Loucy (cell line): ENCODE results near the gene EGLN1.

Source experiments
- H2AFZ ChIP-seq: fragments of 200-600 bp; sonication (generic); 2 replicates; pipeline ENCODE4 v1.6.0; 2016; ENCODE audit warnings: antibody characterized with exemption, mild to moderate bottlenecking, low read length, moderate library complexity
- H3F3A ChIP-seq: fragments of 200-600 bp; 2 replicates; pipeline ENCODE4 v1.6.0; 2016; ENCODE audit warnings: antibody characterized with exemption, low read depth, mild to moderate bottlenecking
- H3K27me3 ChIP-seq: fragments of 200-600 bp; sonication (generic); 2 replicates; pipeline ENCODE4 v1.6.1; 2014; ENCODE audit warnings: low read length, mild to moderate bottlenecking; ENCODE audit not compliant: insufficient read depth, poor library complexity, severe bottlenecking
- H3K36me3 ChIP-seq: fragments of 200-600 bp; sonication (generic); 2 replicates; pipeline ENCODE4 v1.6.1; 2016; ENCODE audit warnings: low read length; ENCODE audit not compliant: insufficient read depth
- H3K4me1 ChIP-seq: fragments of 200-600 bp; sonication (generic); 2 replicates; pipeline ENCODE4 v1.5.1; 2014; ENCODE audit warnings: low read length, mild to moderate bottlenecking; ENCODE audit not compliant: insufficient read depth, poor library complexity, severe bottlenecking
- H3K4me2 ChIP-seq: fragments of 200-600 bp; sonication (generic); 2 replicates; pipeline ENCODE4 v1.6.0; 2014; ENCODE audit warnings: antibody characterized with exemption, low read length, low read depth, mild to moderate bottlenecking; ENCODE audit not compliant: poor library complexity, severe bottlenecking
- H3K4me3 ChIP-seq: fragments of 200-600 bp; sonication (generic); 2 replicates; pipeline ENCODE4 v1.5.1; 2014; ENCODE audit warnings: low read length, mild to moderate bottlenecking, mixed read lengths; ENCODE audit not compliant: poor library complexity, severe bottlenecking
- H3K79me2 ChIP-seq: fragments of 200-600 bp; sonication (generic); 2 replicates; pipeline ENCODE4 v1.6.1; 2014; ENCODE audit warnings: low read length; ENCODE audit not compliant: insufficient read depth
- H3K9ac ChIP-seq: fragments of 200-600 bp; sonication (generic); 2 replicates; pipeline ENCODE4 v1.6.0; 2014; ENCODE audit warnings: mild to moderate bottlenecking, low read depth, low read length, moderate library complexity; ENCODE audit not compliant: poor library complexity, severe bottlenecking
- H3K9me2 ChIP-seq: fragments of 200-600 bp; sonication (generic); replicated peaks from 2 replicates; pipeline ENCODE4 v1.6.1; 2016; ENCODE audit warnings: low read depth, low read length, mixed read lengths
- H3K9me3 ChIP-seq: fragments of 200-600 bp; sonication (generic); 2 replicates; pipeline ENCODE4 v1.6.1; 2014; ENCODE audit warnings: mild to moderate bottlenecking, antibody characterized with exemption, low read length, low read depth; ENCODE audit not compliant: insufficient read depth
- H4K20me1 ChIP-seq: fragments of 200-600 bp; sonication (generic); 2 replicates; pipeline ENCODE4 v1.6.0; 2014; ENCODE audit warnings: antibody characterized with exemption, low read length, mild to moderate bottlenecking; ENCODE audit not compliant: insufficient read depth, poor library complexity, severe bottlenecking
- EZH2phosphoT487 ChIP-seq: fragments of 200-600 bp; IDR thresholded peaks from 2 replicates; pipeline ENCODE4 v1.6.1; 2018; ENCODE audit warnings: antibody characterized with exemption, mild to moderate bottlenecking, moderate library complexity, borderline replicate concordance
- TF ChIP-seq, protein P1 (sequence below): fragments of 200-600 bp; sonication (generic); conservative IDR thresholded peaks from 2 replicates; pipeline ENCODE4 v1.5.1; 2014; ENCODE audit warnings: mild to moderate bottlenecking, antibody characterized with exemption, low read length

EGLN1 gene

DNA sequence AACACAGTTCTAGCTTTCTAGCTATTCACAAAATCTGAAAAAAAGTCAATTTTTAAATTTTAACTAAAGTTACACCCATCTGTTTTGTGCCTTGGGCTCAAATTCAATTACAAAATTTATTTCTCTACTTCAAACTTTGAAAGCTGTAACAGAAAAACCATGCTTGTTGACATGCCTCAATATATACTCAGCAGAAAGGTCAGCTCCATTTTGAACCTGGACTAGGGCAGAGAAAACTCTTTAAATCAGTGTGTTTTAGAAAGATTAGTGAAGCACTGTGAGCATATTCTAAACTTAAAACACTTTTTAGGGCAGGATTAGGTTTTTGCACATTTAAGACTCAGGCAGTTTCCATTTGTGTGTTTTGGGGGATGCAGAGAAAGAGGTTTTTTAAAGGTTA is 49.6 kb downstream of the EGLN1 start:
- Histone ChIP-seq H3K79me2 (no peaks in the 10 kb centered on the region), H3K36me3 (no peaks in the 10 kb centered on the region), H3K4me3 (no peak overlapping the region), H3F3A (no peaks in the 10 kb centered on the region), H3K4me1 (no peaks in the 10 kb centered on the region), H3K27me3 (no peaks in the 10 kb centered on the region), H4K20me1 (no peaks in the 10 kb centered on the region), H3K9me2 (no peaks in the 10 kb centered on the region), H3K4me2 (no peak overlapping the region), H3K9ac (no peak overlapping the region), H3K9me3 (no peaks in the 10 kb centered on the region), H2AFZ (no peak overlapping the region)
- TF ChIP-seq EZH2phosphoT487 = no peak
- TF ChIP-seq, protein P1, sequence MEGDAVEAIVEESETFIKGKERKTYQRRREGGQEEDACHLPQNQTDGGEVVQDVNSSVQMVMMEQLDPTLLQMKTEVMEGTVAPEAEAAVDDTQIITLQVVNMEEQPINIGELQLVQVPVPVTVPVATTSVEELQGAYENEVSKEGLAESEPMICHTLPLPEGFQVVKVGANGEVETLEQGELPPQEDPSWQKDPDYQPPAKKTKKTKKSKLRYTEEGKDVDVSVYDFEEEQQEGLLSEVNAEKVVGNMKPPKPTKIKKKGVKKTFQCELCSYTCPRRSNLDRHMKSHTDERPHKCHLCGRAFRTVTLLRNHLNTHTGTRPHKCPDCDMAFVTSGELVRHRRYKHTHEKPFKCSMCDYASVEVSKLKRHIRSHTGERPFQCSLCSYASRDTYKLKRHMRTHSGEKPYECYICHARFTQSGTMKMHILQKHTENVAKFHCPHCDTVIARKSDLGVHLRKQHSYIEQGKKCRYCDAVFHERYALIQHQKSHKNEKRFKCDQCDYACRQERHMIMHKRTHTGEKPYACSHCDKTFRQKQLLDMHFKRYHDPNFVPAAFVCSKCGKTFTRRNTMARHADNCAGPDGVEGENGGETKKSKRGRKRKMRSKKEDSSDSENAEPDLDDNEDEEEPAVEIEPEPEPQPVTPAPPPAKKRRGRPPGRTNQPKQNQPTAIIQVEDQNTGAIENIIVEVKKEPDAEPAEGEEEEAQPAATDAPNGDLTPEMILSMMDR = no peak

GRCh38 chr1:231369282-231369681 is 52.8 kb downstream of the EGLN1 start:
- no peaks in the 10 kb centered on the region for H3K27me3 ChIP-seq
- no peaks in the 10 kb centered on the region for H3K36me3 ChIP-seq
- TF ChIP-seq, protein P1 = 0 out of 2 replicates have a peak, but pooled peaks have one; percentile 27
- TF ChIP-seq EZH2phosphoT487 = no peak

GRCh38 chr1:231364192-231364591 is 57.9 kb downstream of the EGLN1 start:
- H3K27me3 ChIP-seq = no peaks in the 10 kb centered on the region
- H4K20me1 ChIP-seq = no peaks in the 10 kb centered on the region
- no peaks in the 10 kb centered on the region for H3K36me3 ChIP-seq
- H3K4me1 ChIP-seq = no peaks in the 10 kb centered on the region
- H3K4me3 ChIP-seq = no peak overlapping the region
- H3K9ac ChIP-seq = no peak overlapping the region
- no peaks in the 10 kb centered on the region for H3K79me2 ChIP-seq
- no peaks in the 10 kb centered on the region for H3K9me3 ChIP-seq
- H2AFZ ChIP-seq = no peak overlapping the region
- TF ChIP-seq, protein P1 = no peak
- no peak for TF ChIP-seq EZH2phosphoT487
- H3F3A ChIP-seq = no peaks in the 10 kb centered on the region
- no peaks in the 10 kb centered on the region for H3K9me2 ChIP-seq
- H3K4me2 ChIP-seq = no peak overlapping the region

More at GRCh38 chr1:231369282-231369681, 52.8 kb downstream of the EGLN1 start:
- Histone ChIP-seq H3K4me3 (no peak overlapping the region), H3K9ac (no peak overlapping the region), H3K4me1 (no peaks in the 10 kb centered on the region), H4K20me1 (no peaks in the 10 kb centered on the region), H3F3A (no peaks in the 10 kb centered on the region), H2AFZ (no peak overlapping the region), H3K4me2 (no peak overlapping the region), H3K9me3 (no peaks in the 10 kb centered on the region), H3K9me2 (no peaks in the 10 kb centered on the region), H3K79me2 (no peaks in the 10 kb centered on the region)
